ENCODE results near the gene NR2E1. TPM values are rescaled to one million over a fixed set of nuclear protein-coding genes. Genes with fewer than 3 reads are reported as not detected.

NR2E1 gene
- total RNA-seq, 2 donors from 2014 or later = not detected

GRCh38 chr6:108134213-108134970 is 31.4 kb upstream of the NR2E1 start:
- no peak for DNase-seq (ENCODE audit: low spot score in 2 of 2)
- Mint-ChIP-seq H3K9me3 (no peaks in the 10 kb centered on the region), H3K27ac (no peak overlapping the region), H3K36me3 (peaks cover 0 to 5% of the 10 kb centered on the region in 2 donors)
- no peak for ATAC-seq

GRCh38 chr6:108142240-108142639 is 23.6 kb upstream of the NR2E1 start:
- Mint-ChIP-seq H3K9me3 (no peaks in the 10 kb centered on the region), H3K36me3 (no peaks in the 10 kb centered on the region), H3K27ac (no peak overlapping the region)
- DNase-seq (ENCODE audit: low spot score in 2 of 2) = no peak
- ATAC-seq = no peak

GRCh38 chr6:108145639-108146038 is 20.2 kb upstream of the NR2E1 start:
- H3K27ac Mint-ChIP-seq = no peak overlapping the region
- H3K9me3 Mint-ChIP-seq = no peaks in the 10 kb centered on the region
- DNase-seq (ENCODE audit: low spot score in 2 of 2) = no peak
- no peaks in the 10 kb centered on the region for H3K36me3 Mint-ChIP-seq
- ATAC-seq = no peak

DNA sequence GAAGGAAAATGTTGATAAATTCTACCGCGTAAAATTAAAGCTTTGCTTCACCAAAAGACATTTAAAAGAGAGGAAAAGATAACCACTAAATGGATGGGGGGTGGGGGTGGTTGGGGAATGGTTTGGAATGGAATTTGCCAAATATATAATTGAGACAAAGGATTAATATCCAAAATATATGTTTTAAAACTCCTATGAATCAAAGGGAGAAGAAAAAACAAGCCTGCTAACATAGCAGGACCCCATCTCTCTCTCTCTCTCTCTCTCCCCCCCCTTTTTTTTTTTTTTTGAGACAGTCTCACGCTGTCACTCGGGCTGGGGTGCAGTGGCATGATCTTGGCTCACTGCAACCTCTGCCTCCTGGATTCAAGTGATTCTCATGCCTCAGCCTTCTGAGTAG is 13.4 kb upstream of the NR2E1 start:
- Mint-ChIP-seq H3K27ac (no peak overlapping the region), H3K9me3 (no peaks in the 10 kb centered on the region), H3K36me3 (peaks cover 6 to 18% of the 10 kb centered on the region in 2 donors)
- DNase-seq (ENCODE audit: low spot score in 2 of 2) = no peak
- no peak for ATAC-seq

- Mint-ChIP-seq H3K36me3 (peaks cover 12 to 24% of the 10 kb centered on the region in 2 donors), H3K9me3 (no peaks in the 10 kb centered on the region), H3K27ac (no peak overlapping the region)
- ATAC-seq (no peak), DNase-seq (ENCODE audit: low spot score in 2 of 2) (no peak)
Measured at GRCh38 chr6:108156180-108156937, 9.5 kb upstream of the NR2E1 start.

DNA sequence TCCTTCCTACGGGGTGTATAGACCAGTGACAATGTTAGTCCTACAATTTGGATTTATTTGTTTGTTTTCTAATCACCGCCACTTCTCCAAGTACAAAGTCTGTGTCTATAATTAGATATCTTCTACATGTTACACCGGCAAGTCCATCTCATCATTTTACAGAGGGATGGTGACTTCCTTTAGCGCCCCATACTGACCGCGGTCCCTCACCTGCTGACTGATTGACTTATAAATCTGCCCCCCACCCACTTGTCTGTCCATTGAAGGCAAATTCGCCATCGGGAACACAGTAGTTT is 8.9 kb upstream of the NR2E1 start:
- ATAC-seq = no peak
- peaks cover 12 to 24% of the 10 kb centered on the region in 2 donors for H3K36me3 Mint-ChIP-seq
- no peak for DNase-seq (ENCODE audit: low spot score in 2 of 2)
- H3K9me3 Mint-ChIP-seq = no peaks in the 10 kb centered on the region
- H3K27ac Mint-ChIP-seq = no peak overlapping the region

- peaks cover 12 to 24% of the 10 kb centered on the region in 2 donors for H3K36me3 Mint-ChIP-seq
- H3K27ac Mint-ChIP-seq = no peak overlapping the region
- DNase-seq (ENCODE audit: low spot score in 2 of 2) = no peak
- H3K9me3 Mint-ChIP-seq = no peaks in the 10 kb centered on the region
- ATAC-seq = no peak
Measured at GRCh38 chr6:108157234-108157980, 8.4 kb upstream of the NR2E1 start.

- Mint-ChIP-seq H3K36me3 (peaks cover 12 to 24% of the 10 kb centered on the region in 2 donors), H3K27ac (no peak overlapping the region), H3K9me3 (no peaks in the 10 kb centered on the region)
- DNase-seq (ENCODE audit: low spot score in 2 of 2) = no peak
- ATAC-seq = no peak
Measured at GRCh38 chr6:108157981-108158525, 7.8 kb upstream of the NR2E1 start.

GRCh38 chr6:108159981-108160380 is 5.8 kb upstream of the NR2E1 start:
- no peak for DNase-seq (ENCODE audit: low spot score in 2 of 2)

DNA sequence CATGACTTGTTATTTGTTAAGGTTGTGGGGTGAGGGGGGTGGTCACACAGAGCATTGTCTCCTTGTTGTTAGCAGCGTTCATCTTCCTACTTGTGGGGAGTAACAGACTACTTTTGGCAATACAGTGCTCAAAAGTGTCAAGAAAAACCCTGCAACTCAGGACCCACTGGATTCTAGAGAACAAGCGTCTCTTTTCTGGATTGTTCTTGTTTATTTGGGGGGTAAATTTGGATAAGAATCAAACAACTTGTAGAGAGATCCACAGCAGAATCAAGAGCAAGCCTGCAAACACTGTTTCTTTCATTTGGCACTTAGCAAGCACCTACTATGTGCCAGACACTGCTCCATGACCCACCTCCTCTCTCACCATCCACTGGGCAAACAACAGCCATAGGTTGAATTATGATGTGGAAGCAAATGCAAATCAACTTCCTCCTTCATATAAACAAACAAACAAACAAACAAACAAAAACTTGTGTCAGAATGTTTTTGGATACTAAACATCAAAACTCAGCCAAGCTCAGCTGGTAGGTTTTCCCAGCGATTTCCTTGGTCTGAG is 4.0 kb upstream of the NR2E1 start:
- no peak for ATAC-seq
- Mint-ChIP-seq H3K27ac (no peak overlapping the region), H3K36me3 (peaks cover 6 to 12% of the 10 kb centered on the region in 2 donors), H3K9me3 (no peaks in the 10 kb centered on the region)
- DNase-seq (ENCODE audit: low spot score in 2 of 2) = no peak

More at GRCh38 chr6:108159981-108160380, 5.8 kb upstream of the NR2E1 start:
- no peak overlapping the region for H3K27ac Mint-ChIP-seq
- H3K36me3 Mint-ChIP-seq = peaks cover 12 to 23% of the 10 kb centered on the region in 2 donors
- no peaks in the 10 kb centered on the region for H3K9me3 Mint-ChIP-seq
- ATAC-seq = no peak

DNA sequence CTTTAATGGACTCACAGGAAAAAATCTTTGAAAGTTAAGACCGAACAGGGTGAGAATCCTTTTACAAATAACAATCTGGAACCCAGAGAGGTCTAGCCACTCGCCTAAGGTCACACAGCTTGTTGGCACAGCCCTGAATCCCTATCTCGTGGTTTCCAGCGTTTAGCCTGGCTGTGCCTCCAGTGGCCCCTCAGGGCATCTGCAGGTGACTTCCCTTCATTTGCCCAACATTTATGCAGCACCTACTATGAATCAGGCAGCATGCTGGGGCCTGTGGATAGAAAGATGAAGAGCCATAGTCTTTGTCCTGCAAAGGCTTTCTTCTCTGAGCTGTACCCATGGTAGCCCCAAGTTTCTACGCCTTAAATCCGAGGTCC is 2.6 kb upstream of the NR2E1 start:
- ATAC-seq (peak in 1 of 2 donors; percentile 48), DNase-seq (ENCODE audit: low spot score in 2 of 2) (no peak)
- peaks cover 1 to 13% of the 10 kb centered on the region in 2 donors for H3K36me3 Mint-ChIP-seq
- no peak overlapping the region for H3K27ac Mint-ChIP-seq
- no peaks in the 10 kb centered on the region for H3K9me3 Mint-ChIP-seq

- ATAC-seq (peak in 1 of 2 donors; percentile 25), DNase-seq (ENCODE audit: low spot score in 2 of 2) (no peak)
- peaks cover 0 to 10% of the 10 kb centered on the region in 2 donors for H3K36me3 Mint-ChIP-seq
- H3K9me3 Mint-ChIP-seq = no peaks in the 10 kb centered on the region
- H3K27ac Mint-ChIP-seq = peak overlapping the region in 1 of 2 donors; percentile 90
Measured at GRCh38 chr6:108163644-108164542, 1.9 kb upstream of the NR2E1 start.

DNA sequence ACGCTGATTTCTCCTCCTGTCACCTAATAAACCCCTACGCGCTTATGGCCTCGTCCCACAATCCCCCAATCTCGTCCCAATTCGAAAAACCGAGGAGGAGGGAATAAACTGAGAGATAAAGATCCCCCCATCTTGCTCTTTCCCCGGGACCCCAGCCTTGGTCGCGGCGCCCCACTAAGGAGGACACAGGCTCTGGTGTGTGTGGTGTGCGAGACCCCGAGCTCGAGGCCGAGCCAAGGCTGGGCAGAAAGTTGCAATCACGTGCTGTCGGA is 1.3 kb upstream of the NR2E1 start:
- DNase-seq (ENCODE audit: low spot score in 2 of 2) = no peak
- H3K9me3 Mint-ChIP-seq = no peaks in the 10 kb centered on the region
- peaks cover 0 to 14% of the 10 kb centered on the region in 2 donors for H3K36me3 Mint-ChIP-seq
- peak overlapping the region in 1 of 2 donors; percentile 81 for H3K27ac Mint-ChIP-seq
- no peak for ATAC-seq

DNA sequence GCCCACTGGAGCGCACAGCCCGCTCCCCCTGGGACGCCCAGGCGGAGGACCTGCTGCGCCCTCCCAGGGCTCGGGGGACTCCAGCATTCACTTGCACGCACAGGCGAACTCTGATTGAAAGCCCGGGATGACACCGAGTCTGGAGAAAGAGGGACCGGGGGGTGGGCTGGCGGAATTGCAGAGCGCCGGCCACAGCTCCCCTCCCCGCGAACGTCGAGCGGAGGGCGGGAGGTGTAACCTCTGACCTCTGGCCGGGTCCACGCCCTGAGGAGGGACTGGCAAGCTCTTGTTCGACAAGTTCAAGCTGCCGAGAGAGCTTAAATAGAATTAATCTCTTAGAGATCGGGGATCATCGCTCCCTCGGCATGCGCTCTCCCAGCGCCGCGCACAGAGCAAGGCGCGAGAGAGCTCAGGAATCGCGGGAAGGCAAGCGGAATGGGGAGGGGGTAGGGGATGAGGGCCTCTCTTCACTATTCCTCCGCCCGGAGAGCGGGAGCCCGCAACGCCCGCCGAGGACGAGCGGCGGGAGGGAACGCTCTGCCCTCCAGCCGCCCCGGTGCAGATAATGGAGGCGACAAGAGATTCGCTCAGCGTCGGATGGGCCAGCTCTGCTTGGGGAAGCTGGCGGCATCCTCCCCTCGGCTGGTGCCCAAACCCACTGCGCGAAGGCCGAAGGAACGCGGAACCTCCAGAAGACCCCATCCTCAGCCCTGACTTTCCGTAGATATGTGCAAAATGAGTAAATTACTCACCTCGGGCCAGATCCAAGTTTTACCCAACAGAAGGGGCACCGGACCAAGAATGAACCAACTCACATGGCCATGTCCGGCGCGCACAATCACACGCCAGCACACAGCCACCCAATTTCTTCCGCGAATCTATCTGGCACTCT is 761 bp upstream of the NR2E1 start:
- Mint-ChIP-seq H3K36me3 (peaks cover 0 to 14% of the 10 kb centered on the region in 2 donors), H3K27ac (peak overlapping the region in 1 of 2 donors; percentile 95), H3K9me3 (no peaks in the 10 kb centered on the region)
- DNase-seq (ENCODE audit: low spot score in 2 of 2) (no peak), ATAC-seq (no peak)

Measured in activated naive CD4-positive, alpha-beta T cell treated with anti-CD3 and anti-CD28 coated beads, Interleukin-2, amount 50 U/mL, for 72 hours (primary cell).